H1 (cell line): ENCODE measurements around the gene ZDHHC1. TPM values are rescaled to one million over a fixed set of nuclear protein-coding genes. Genes with fewer than 3 reads are reported as not detected.

Source experiments
- CTCF ChIA-PET: fragments of 300-600 bp; sonication (Branson Sonifier 250); formaldehyde crosslinking; loops from one replicate; lab custom pipeline; 2021; ENCODE audit not compliant: partially characterized antibody; lab: Charles Lee
- POLR2A ChIA-PET: fragments of 300-600 bp; sonication (Branson Sonifier 250); formaldehyde crosslinking; loops from one replicate; lab custom pipeline; 2021; ENCODE audit warnings: inconsistent platforms; ENCODE audit not compliant: partially characterized antibody; lab: Charles Lee
- DNase-seq, 2 experiments: peaks; one replicate each; pipeline versions ENCODE4 v3.0.0 to v3.0.0-alpha.2; 2010 to 2022; ENCODE audit warnings: low spot score in 2 of 2, low read depth in 1 of 2, mixed read lengths in 1 of 2
- FAIRE-seq: peaks from 2 replicates; lab custom pipeline; 2011; peaks lifted over from hg19 to GRCh38; lab: Jason Lieb, UNC
- H2AFZ ChIP-seq: 2 replicates; pipeline ENCODE4 v1.8.1; 2012; ENCODE audit warnings: low read length, inconsistent platforms
- H2AK5ac ChIP-seq: 2 replicates; pipeline ENCODE4 v1.6.1; 2013; ENCODE audit warnings: low read depth, low read length
- H2BK120ac ChIP-seq: replicated peaks from 2 replicates; pipeline ENCODE3; 2013; ENCODE audit warnings: low read depth, low read length, inconsistent platforms
- H2BK12ac ChIP-seq: 2 replicates; pipeline ENCODE4 v1.6.1; 2013; ENCODE audit warnings: low read depth, low read length
- H2BK15ac ChIP-seq: 2 replicates; pipeline ENCODE4 v1.6.1; 2013; ENCODE audit warnings: low read length
- H2BK20ac ChIP-seq: 2 replicates; pipeline ENCODE4 v1.6.1; 2013; ENCODE audit warnings: low read length
- H2BK5ac ChIP-seq: 2 replicates; pipeline ENCODE4 v1.6.1; 2013; ENCODE audit warnings: low read depth, low read length
- H3K14ac ChIP-seq: 2 replicates; pipeline ENCODE4 v1.6.1; 2013; ENCODE audit warnings: inconsistent platforms; ENCODE audit not compliant: insufficient read length
- H3K18ac ChIP-seq: 2 replicates; pipeline ENCODE4 v1.6.1; 2013; ENCODE audit warnings: low read length; ENCODE audit errors: extremely low read depth
- H3K23ac ChIP-seq: 2 replicates; pipeline ENCODE4 v1.6.1; 2013; ENCODE audit warnings: inconsistent platforms; ENCODE audit not compliant: insufficient read length
- H3K23me2 ChIP-seq: 2 replicates; pipeline ENCODE4 v1.6.1; 2013; ENCODE audit warnings: low read depth, low read length
- H3K27ac ChIP-seq: 2 replicates; pipeline ENCODE4 v1.6.1; 2011; ENCODE audit warnings: low read depth, low read length, inconsistent platforms
- H3K27me3 ChIP-seq, 4 experiments: replicated peaks in 1 of 4; 1 replicate in 1 of 4; 2 replicates in 3 of 4; pipeline versions ENCODE4 v1.6.1 to v1.8.1; 2011 to 2013; ENCODE audit warnings: low read length in 3 of 4, mild to moderate bottlenecking in 3 of 4, inconsistent platforms in 2 of 4, mixed read lengths in 2 of 4, moderate library complexity in 1 of 4; ENCODE audit not compliant: control insufficient read depth in 3 of 4, insufficient read depth in 3 of 4; ENCODE audit errors: extremely low read depth in 1 of 4
- H3K36me3 ChIP-seq, 4 experiments: 2 replicates each; pipeline versions ENCODE4 v1.6.1 to v1.8.1; 2011 to 2013; ENCODE audit warnings: mild to moderate bottlenecking in 4 of 4, low read length in 3 of 4, moderate library complexity in 2 of 4, control low read depth in 1 of 4, inconsistent platforms in 1 of 4; ENCODE audit not compliant: insufficient read depth in 4 of 4, control insufficient read depth in 2 of 4
- H3K4ac ChIP-seq: replicated peaks from 2 replicates; pipeline ENCODE3; 2013; ENCODE audit warnings: low read length, low read depth, mixed read lengths, inconsistent platforms; ENCODE audit not compliant: insufficient read length
- H3K4me1 ChIP-seq, 4 experiments: replicated peaks in 1 of 4; 1 replicate in 1 of 4; 2 replicates in 3 of 4; pipeline versions ENCODE4 v1.6.1 to v1.8.1; 2011 to 2013; ENCODE audit warnings: low read length in 3 of 4, inconsistent platforms in 2 of 4, mixed read lengths in 1 of 4; ENCODE audit not compliant: insufficient read depth in 4 of 4, control insufficient read depth in 3 of 4
- H3K4me2 ChIP-seq, 2 experiments: 2 replicates each; pipeline versions ENCODE4 v1.6.1 to v1.8.1; 2011 to 2013; ENCODE audit warnings: low read depth in 2 of 2, low read length in 2 of 2, control low read depth in 1 of 2, inconsistent platforms in 1 of 2, mild to moderate bottlenecking in 1 of 2; ENCODE audit not compliant: insufficient read depth in 1 of 2
- H3K4me3 ChIP-seq, 4 experiments: fragments of 200-600, 300-600 bp in 1 of 4; sonication (generic), shearing (Covaris generic), sonication (Bioruptor Twin) in 1 of 4; 2 replicates each; pipeline versions ENCODE4 v1.5.1 to v1.8.1; 2011 to 2016; ENCODE audit warnings: low read length in 4 of 4, low read depth in 3 of 4, control low read depth in 2 of 4, inconsistent platforms in 2 of 4, mild to moderate bottlenecking in 2 of 4, mixed read lengths in 1 of 4, moderate library complexity in 1 of 4; ENCODE audit not compliant: insufficient read depth in 2 of 4; ENCODE audit errors: extremely low read depth in 1 of 4
- H3K56ac ChIP-seq: replicated peaks from 2 replicates; pipeline ENCODE3; 2013; ENCODE audit warnings: low read depth, mild to moderate bottlenecking, mixed read lengths, low read length, inconsistent platforms; ENCODE audit not compliant: insufficient read length
- H3K79me1 ChIP-seq: 2 replicates; pipeline ENCODE4 v1.6.1; 2013; ENCODE audit warnings: low read depth, low read length, control low read depth
- H3K79me2 ChIP-seq, 2 experiments: 2 replicates each; pipeline versions ENCODE4 v1.6.1 to v1.8.1; 2012 to 2013; ENCODE audit warnings: low read length in 2 of 2, mild to moderate bottlenecking in 2 of 2, inconsistent platforms in 1 of 2; ENCODE audit not compliant: insufficient read depth in 2 of 2, control insufficient read depth in 1 of 2
- H3K9ac ChIP-seq, 4 experiments: replicated peaks in 1 of 4; 1 replicate in 1 of 4; 2 replicates in 3 of 4; pipeline versions ENCODE4 v1.6.1 to v1.8.1; 2011 to 2013; ENCODE audit warnings: low read depth in 3 of 4, low read length in 3 of 4, control low read depth in 2 of 4, mild to moderate bottlenecking in 2 of 4, moderate library complexity in 2 of 4, inconsistent platforms in 1 of 4; ENCODE audit errors: extremely low read depth in 1 of 4
- H3K9me3 ChIP-seq, 2 experiments: 2 replicates each; pipeline versions ENCODE4 v1.6.1 to v1.8.1; 2012 to 2013; ENCODE audit warnings: mild to moderate bottlenecking in 2 of 2, moderate library complexity in 2 of 2, control low read depth in 1 of 2, inconsistent platforms in 1 of 2, low read depth in 1 of 2, low read length in 1 of 2, mixed read lengths in 1 of 2; ENCODE audit not compliant: insufficient read depth in 2 of 2
- H4K20me1 ChIP-seq, 2 experiments: replicated peaks in 1 of 2; 2 replicates each; pipeline versions ENCODE3 to v1.8.1; 2011 to 2013; ENCODE audit warnings: inconsistent platforms in 2 of 2, low read length in 2 of 2, mild to moderate bottlenecking in 1 of 2; ENCODE audit not compliant: insufficient read depth in 2 of 2, control insufficient read depth in 1 of 2
- H4K5ac ChIP-seq: 2 replicates; pipeline ENCODE4 v1.6.1; 2013; ENCODE audit warnings: low read length, low read depth, mixed read lengths, inconsistent platforms; ENCODE audit not compliant: insufficient read length
- H4K8ac ChIP-seq: 2 replicates; pipeline ENCODE4 v1.8.0; 2013; ENCODE audit warnings: mild to moderate bottlenecking, moderate library complexity, low read length, inconsistent platforms; ENCODE audit not compliant: insufficient read depth; ENCODE audit errors: extremely low read depth
- H4K91ac ChIP-seq: replicated peaks from 2 replicates; pipeline ENCODE3; 2013; ENCODE audit warnings: low read length, mixed read lengths, inconsistent platforms; ENCODE audit not compliant: insufficient read length
- BACH1 ChIP-seq: IDR thresholded peaks from 2 replicates; pipeline ENCODE4 v1.6.1; 2012; ENCODE audit warnings: low read length, improper control_type of control experiment
- CBX5 ChIP-seq: fragments of 300-800, 300-1000 bp; sonication (generic); IDR thresholded peaks from 2 replicates; pipeline ENCODE4 v1.7.1; 2016; ENCODE audit warnings: antibody characterized with exemption, low read length, low read depth
- CREB1 ChIP-seq: IDR thresholded peaks from 2 replicates; pipeline ENCODE4 v1.6.1; 2012; ENCODE audit warnings: inconsistent platforms
- FOSL1 ChIP-seq: IDR thresholded peaks from 2 replicates; pipeline ENCODE4 v1.6.1; 2011; ENCODE audit warnings: mild to moderate bottlenecking, low read depth, low read length, moderate library complexity; ENCODE audit not compliant: insufficient read depth
- KDM4A ChIP-seq: IDR thresholded peaks from one replicate; pipeline ENCODE4 v1.7.1; 2012; ENCODE audit warnings: low read depth, mild to moderate bottlenecking, moderate library complexity, low read length, inconsistent platforms; ENCODE audit not compliant: severe bottlenecking
- MAFK ChIP-seq: IDR thresholded peaks from 2 replicates; pipeline ENCODE4 v1.6.1; 2012; ENCODE audit warnings: low read depth, mild to moderate bottlenecking, improper control_type of control experiment, low read length
- RNF2 ChIP-seq: fragments of 200-900, 300-1000 bp; sonication (generic); IDR thresholded peaks from 2 replicates; pipeline ENCODE4 v1.7.1; 2016; ENCODE audit warnings: borderline replicate concordance, low read depth, mild to moderate bottlenecking, antibody characterized with exemption, low read length; ENCODE audit not compliant: poor library complexity, severe bottlenecking; ENCODE audit errors: missing control alignments
- SIX5 ChIP-seq: IDR thresholded peaks from 2 replicates; pipeline ENCODE4 v1.6.1; 2011; ENCODE audit warnings: mild to moderate bottlenecking, low read depth, low read length
- SRF ChIP-seq: IDR thresholded peaks from 2 replicates; pipeline ENCODE4 v1.6.1; 2011; ENCODE audit warnings: mild to moderate bottlenecking, low read depth, low read length, moderate library complexity
- TCF12 ChIP-seq: IDR thresholded peaks from 2 replicates; pipeline ENCODE4 v1.6.1; 2011; ENCODE audit warnings: low read depth, mild to moderate bottlenecking, low read length
- YY1 ChIP-seq: IDR thresholded peaks from 2 replicates; pipeline ENCODE4 v1.6.1; 2011; ENCODE audit warnings: low read depth, mild to moderate bottlenecking, low read length
- WGBS, 2 experiments: shearing (Covaris generic) in 1 of 2; methylation state at CpG; one replicate each; pipeline versions ENCODE4 v1.1.6 to v1.1.7; 2013 to 2015; ENCODE audit warnings: low lambda C conversion rate in 2 of 2, mixed read lengths in 2 of 2, inconsistent platforms in 1 of 2, low coverage in 1 of 2, missing lambda C conversion rate in 1 of 2; ENCODE audit not compliant: insufficient replicate concordance in 2 of 2, insufficient coverage in 1 of 2, insufficient read length in 1 of 2; ENCODE audit errors: extremely low coverage in 1 of 2, missing lambda C conversion rate in 1 of 2; 5-methylcytosine and 5-hydroxymethylcytosine counted together
- polyA plus RNA-seq, 7 experiments: library from polyadenylated mRNA; depleted of rRNA in 3 of 7; stranded (reverse) in 5 of 7; unstranded in 2 of 7; fragments of >200 nt in 5 of 7; fragments of 200-250 nt in 2 of 7; gene quantifications; 1 replicate in 5 of 7; 2 replicates in 1 of 7; 4 replicates in 1 of 7; pipeline versions ENCODE4 v1.2.1 to v1.2.3, GENCODE V29; 2011 to 2013; ENCODE audit warnings: missing spikeins in 2 of 7, mixed read lengths in 2 of 7
- total RNA-seq: library from RNA; stranded (reverse); fragmentation: NEBNext Ultra II Directional; extraction: Animal tissue kit (Norgen Biotek cat#: 25700); gene quantifications from 2 replicates; pipeline ENCODE4 v1.2.1, GENCODE V29; 2021
- TF ChIP-seq, protein P1 (sequence below): IDR thresholded peaks from 2 replicates; pipeline ENCODE4 v1.6.1; 2011; ENCODE audit warnings: low read length, improper control_type of control experiment

The ZDHHC1 gene
- total and polyA plus RNA-seq, 2 of the 8 experiments (the other 6 are each of a cell fraction or from before 2014, with no cell fraction given): 3.1 to 4.9 TPM

DNA sequence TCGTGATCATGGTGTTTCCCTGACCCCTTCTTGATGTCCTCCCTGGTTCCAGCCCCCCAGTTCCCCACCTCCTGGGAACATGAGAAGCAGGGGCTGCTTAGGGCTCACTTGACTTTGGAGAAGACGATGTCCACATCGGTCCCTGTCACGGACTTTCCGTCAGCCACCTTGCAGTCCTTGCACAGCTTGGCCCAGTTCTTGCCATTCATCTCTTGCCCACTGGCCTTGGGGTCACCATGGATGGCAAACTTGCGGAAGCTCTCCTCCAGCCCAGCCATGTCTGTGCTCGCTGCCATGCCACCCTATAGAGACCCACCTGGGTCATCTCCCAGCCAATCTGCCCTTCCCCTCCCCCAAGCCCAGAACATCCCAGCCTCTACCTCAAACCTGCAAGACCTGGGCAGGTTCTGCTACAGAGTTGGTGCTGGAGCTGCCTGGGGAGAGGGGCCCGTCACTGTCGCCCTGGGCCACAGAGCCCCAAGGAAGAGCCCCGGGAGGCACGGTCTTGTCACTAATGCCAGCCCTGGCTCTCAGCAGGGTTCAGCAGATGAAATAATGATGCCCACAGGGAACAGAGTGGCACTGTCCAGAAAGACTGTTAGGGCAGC is 25.4 kb downstream of the ZDHHC1 start:
- Histone ChIP-seq H3K9me3 (no peaks in the 10 kb centered on the region), H3K4me1 (peaks cover 0 to 29% (median 20%) of the 10 kb centered on the region in 4 experiments; a peak in 6 of 7 replicates), H2BK12ac (no peak overlapping the region), H2AK5ac (no peak overlapping the region), H4K8ac (no peak overlapping the region), H3K36me3 (no peaks in the 10 kb centered on the region), H3K27me3 (peaks cover 24 to 47% (median 40%) of the 10 kb centered on the region in 4 experiments), H4K91ac (no peak overlapping the region), H3K9ac (no peak overlapping the region), H3K27ac (no peak overlapping the region), H3K4me2 (no peak overlapping the region), H3K4ac (no peak overlapping the region), H3K79me1 (no peaks in the 10 kb centered on the region), H2BK120ac (no peak overlapping the region), H3K23ac (no peak overlapping the region), H3K79me2 (no peaks in the 10 kb centered on the region), H4K20me1 (peaks cover 6 to 9% of the 10 kb centered on the region in 2 experiments), H2BK15ac (no peak overlapping the region), H4K5ac (no peak overlapping the region), H3K14ac (no peak overlapping the region), H3K4me3 (no peak overlapping the region), H3K23me2 (no peaks in the 10 kb centered on the region; the same call in 1 of the 2 replicates), H3K18ac (no peak overlapping the region), H2BK20ac (no peak overlapping the region), H2BK5ac (no peak overlapping the region), H3K56ac (no peak overlapping the region), H2AFZ (no peak overlapping the region)
- FAIRE-seq: no peak
- POLR2A ChIA-PET: no interaction called here
- DNase-seq: no peak
- CTCF ChIA-PET: interaction anchor here (1.2 to 32.4 kb wide), 7 partner anchors 8 to 130 kb away, joined by 3 to 476 read pairs (median 7); partner anchors contain the start of gene ZDHHC1
- WGBS, 2 experiments: 97% methylated on average over 11 of the region's 11 CpGs; no CpG with 5 or more reads in 1 of the 2 experiments
- TF ChIP-seq CBX5 (no peak), SRF (no peak), FOSL1 (no peak), YY1 (no peak), KDM4A (no peak), RNF2 (no peak), MAFK (no peak), CREB1 (no peak), TCF12 (no peak), BACH1 (no peak), SIX5 (no peak)
- TF ChIP-seq, protein P1, sequence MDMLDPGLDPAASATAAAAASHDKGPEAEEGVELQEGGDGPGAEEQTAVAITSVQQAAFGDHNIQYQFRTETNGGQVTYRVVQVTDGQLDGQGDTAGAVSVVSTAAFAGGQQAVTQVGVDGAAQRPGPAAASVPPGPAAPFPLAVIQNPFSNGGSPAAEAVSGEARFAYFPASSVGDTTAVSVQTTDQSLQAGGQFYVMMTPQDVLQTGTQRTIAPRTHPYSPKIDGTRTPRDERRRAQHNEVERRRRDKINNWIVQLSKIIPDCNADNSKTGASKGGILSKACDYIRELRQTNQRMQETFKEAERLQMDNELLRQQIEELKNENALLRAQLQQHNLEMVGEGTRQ: no peak
